Measurements from ENCODE around the gene CNOT3. TPM values are rescaled to one million over a fixed set of nuclear protein-coding genes. Genes with fewer than 3 reads are reported as not detected.

Gene CNOT3
- total and polyA plus RNA-seq, 2 donors (not counting 1 experiment from before 2014, with no cell fraction given), result 28.1 to 82.1 TPM

DNA sequence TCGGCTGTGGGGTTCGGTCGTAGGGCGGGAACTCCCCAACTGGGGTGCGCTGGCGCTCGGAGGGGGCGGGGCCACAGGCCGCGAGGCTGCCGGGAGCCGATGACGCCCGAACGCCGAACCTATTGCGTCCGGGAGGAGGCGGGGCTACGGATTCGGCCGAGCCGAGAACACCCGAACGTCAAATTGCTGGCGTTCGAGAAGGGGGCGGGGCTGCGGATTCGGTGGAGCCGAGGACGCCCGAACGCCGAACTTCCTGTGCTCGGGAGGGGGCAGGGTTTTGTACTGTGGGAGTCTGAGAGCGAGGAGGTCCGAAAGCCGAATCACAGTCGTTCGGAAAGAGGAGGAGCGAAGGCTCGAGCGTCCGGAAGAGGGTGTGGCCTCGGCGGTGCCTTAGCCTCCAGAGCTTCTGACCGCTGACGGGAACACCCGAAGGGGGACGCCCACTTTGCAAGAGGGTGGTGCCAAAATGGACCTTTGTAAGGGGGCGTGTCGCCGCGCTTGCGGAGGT is 53.0 kb downstream of the CNOT3 start:
- TF ChIP-seq EZH2 (IDR thresholded peaks at IDR 0.05; ENCODE audit: borderline replicate concordance, insufficient read depth, low read depth, low read length, poor library complexity, severe bottlenecking), result no peak
- TF ChIP-seq, protein P1, sequence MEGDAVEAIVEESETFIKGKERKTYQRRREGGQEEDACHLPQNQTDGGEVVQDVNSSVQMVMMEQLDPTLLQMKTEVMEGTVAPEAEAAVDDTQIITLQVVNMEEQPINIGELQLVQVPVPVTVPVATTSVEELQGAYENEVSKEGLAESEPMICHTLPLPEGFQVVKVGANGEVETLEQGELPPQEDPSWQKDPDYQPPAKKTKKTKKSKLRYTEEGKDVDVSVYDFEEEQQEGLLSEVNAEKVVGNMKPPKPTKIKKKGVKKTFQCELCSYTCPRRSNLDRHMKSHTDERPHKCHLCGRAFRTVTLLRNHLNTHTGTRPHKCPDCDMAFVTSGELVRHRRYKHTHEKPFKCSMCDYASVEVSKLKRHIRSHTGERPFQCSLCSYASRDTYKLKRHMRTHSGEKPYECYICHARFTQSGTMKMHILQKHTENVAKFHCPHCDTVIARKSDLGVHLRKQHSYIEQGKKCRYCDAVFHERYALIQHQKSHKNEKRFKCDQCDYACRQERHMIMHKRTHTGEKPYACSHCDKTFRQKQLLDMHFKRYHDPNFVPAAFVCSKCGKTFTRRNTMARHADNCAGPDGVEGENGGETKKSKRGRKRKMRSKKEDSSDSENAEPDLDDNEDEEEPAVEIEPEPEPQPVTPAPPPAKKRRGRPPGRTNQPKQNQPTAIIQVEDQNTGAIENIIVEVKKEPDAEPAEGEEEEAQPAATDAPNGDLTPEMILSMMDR (IDR thresholded peaks at IDR 0.05), result no peak
- DNase-seq (peak; percentile 100), ATAC-seq (ENCODE audit: low read depth) (peak; percentile 54)
- peaks cover 32% of the 10 kb centered on the region for H3K4me1 Mint-ChIP-seq
- peak overlapping the region; percentile 94 for H3K4me3 Mint-ChIP-seq
- H3K36me3 ChIP-seq (replicated peaks in 1 of 2; ENCODE audit: control extremely low read depth in 1 of 2, control insufficient read depth in 1 of 2, extremely low read depth in 1 of 2, insufficient read depth in 2 of 2, low read length in 1 of 2), result peaks cover 0 to 22% of the 10 kb centered on the region in 2 experiments
- POLR2A ChIA-PET, result interaction anchor here (0.6 to 4.5 kb wide), 8 partner anchors 11 to 258 kb away, joined by 3 to 73 read pairs (median 4); partner anchors contain the start of genes CNOT3, LENG1, LENG8 and PRPF31
- peak overlapping the region; percentile 27 to 87 (median 81) for H3K4me3 ChIP-seq (ENCODE audit: control extremely low read depth in 1 of 5, extremely low read depth in 1 of 5, insufficient read depth in 1 of 5, low read depth in 2 of 5, low read length in 4 of 5)
- H3K79me2 ChIP-seq (ENCODE audit: control insufficient read depth, insufficient read depth, low read length), result peaks cover 20% of the 10 kb centered on the region
- peak overlapping the region; percentile 86 for H2AFZ ChIP-seq (ENCODE audit: insufficient read depth, low read depth, low read length, poor library complexity, severe bottlenecking)
- CTCF ChIA-PET, result interaction anchor here (0.6 to 4.7 kb wide), 5 partner anchors 10 to 79 kb away, joined by 3 to 50 read pairs (median 6); partner anchors contain the start of genes LENG1, RPS9 and TMC4
- H3K27me3 ChIP-seq (replicated peaks in 1 of 4; ENCODE audit: control extremely low read depth in 1 of 4, control insufficient read depth in 3 of 4, insufficient read depth in 4 of 4, low read length in 3 of 4), result no peaks in the 10 kb centered on the region
- peak overlapping the region; percentile 96 to 99 for H3K27ac ChIP-seq (ENCODE audit: low read length in 2 of 2)
- H3K4me1 ChIP-seq (ENCODE audit: control insufficient read depth in 2 of 2, insufficient read depth in 2 of 2, low read length in 2 of 2), result peaks cover 18 to 22% of the 10 kb centered on the region in 2 donors
- H3K9ac ChIP-seq (ENCODE audit: low read length), result peak overlapping the region; percentile 83
- no peaks in the 10 kb centered on the region for H3K9me3 ChIP-seq (ENCODE audit: control extremely low read depth in 1 of 3, control insufficient read depth in 2 of 3, insufficient read depth in 1 of 3, low read length in 2 of 3)
- intact Hi-C loops (cut with micrococcal nuclease), result loop anchor here (1.0 kb wide), 6 partner anchors 10 to 274 kb away; partner anchors contain the start of genes CNOT3, LENG1, NDUFA3 and PRPF31
- H4K20me1 ChIP-seq (ENCODE audit: control insufficient read depth, insufficient read depth, low read length, poor library complexity, severe bottlenecking), result peaks cover 19% of the 10 kb centered on the region
- no peaks in the 10 kb centered on the region for H3K27me3 Mint-ChIP-seq
- no peaks in the 10 kb centered on the region for H3K9me3 Mint-ChIP-seq (ENCODE audit: insufficient read depth)
- peak overlapping the region; percentile 99 for H3K4me2 ChIP-seq (replicated peaks; ENCODE audit: low read depth, low read length, poor library complexity, severe bottlenecking)
- WGBS (ENCODE audit: insufficient coverage), result 0% methylated on average over 56 of the region's 56 CpGs
- H3K27ac Mint-ChIP-seq, result peak overlapping the region; percentile 99
